ENCODE data around the gene INSC.

GRCh38 chr11:15104166-15104565, 10.6 kb upstream of the INSC start:
- TF ChIP-seq MAX (IDR thresholded peaks at IDR 0.05) (no peak), TCF12 (IDR thresholded peaks at IDR 0.05; ENCODE audit: low read depth) (no peak), FOXM1 (IDR thresholded peaks at IDR 0.05; ENCODE audit: borderline replicate concordance, low read depth) (no peak), RAD21 (IDR thresholded peaks at IDR 0.05; ENCODE audit: low read depth) (no peak), EP300 (IDR thresholded peaks at IDR 0.05; ENCODE audit: borderline replicate concordance) (no peak), YY1 (IDR thresholded peaks at IDR 0.05; ENCODE audit: low read depth) (no peak), EGR1 (IDR thresholded peaks at IDR 0.05) (no peak), TEAD4 (IDR thresholded peaks at IDR 0.05) (no peak), TAF1 (IDR thresholded peaks at IDR 0.05; ENCODE audit: low read depth) (no peak), CREB1 (IDR thresholded peaks at IDR 0.05; ENCODE audit: low read depth) (no peak), REST (IDR thresholded peaks at IDR 0.05; ENCODE audit: low read depth) (no peak)
